ENCODE data around the gene ZNF23. TPM values are rescaled to one million over a fixed set of nuclear protein-coding genes. Genes with fewer than 3 reads are reported as not detected.
A peak's percentile ranks its signal among the peaks of the same experiment; 100 is the strongest.

The ZNF23 gene
- total RNA-seq, 4 donors from 2014 or later, result 5.5 to 14.4 (median 11.0) TPM

GRCh38 chr16:71491054-71491453 lies 29.0 kb upstream of the ZNF23 start:
- Histone ChIP-seq H3K27ac (no peak overlapping the region), H3K4me1 (no peaks in the 10 kb centered on the region), H3K36me3 (no peaks in the 10 kb centered on the region), H3K27me3 (no peaks in the 10 kb centered on the region), H3K9me3 (no peaks in the 10 kb centered on the region), H3K4me3 (no peak overlapping the region)
- DNase-seq (ENCODE audit: low spot score in 2 of 2), result no peak
- TF ChIP-seq EP300 (IDR thresholded peaks at IDR 0.05) (no peak), CTCF (IDR thresholded peaks at IDR 0.05) (no peak), POLR2A (IDR thresholded peaks at IDR 0.05) (no peak)
- 62 to 63% methylated on average over 3 of the region's 3 CpGs for WGBS, 2 donors

- no peak for DNase-seq (ENCODE audit: low spot score in 2 of 2)
- Histone ChIP-seq H3K4me3 (no peak overlapping the region), H3K27me3 (no peaks in the 10 kb centered on the region), H3K36me3 (no peaks in the 10 kb centered on the region), H3K27ac (no peak overlapping the region), H3K4me1 (no peaks in the 10 kb centered on the region), H3K9me3 (no peaks in the 10 kb centered on the region)
- TF ChIP-seq EP300 (IDR thresholded peaks at IDR 0.05) (no peak), POLR2A (IDR thresholded peaks at IDR 0.05) (no peak), CTCF (IDR thresholded peaks at IDR 0.05) (no peak)
Measured at GRCh38 chr16:71490361-71490760, 28.3 kb upstream of the ZNF23 start.

- no peak within 1 kb of the TSS for H3K27ac ChIP-seq
- no peaks in the 10 kb centered on the region for H3K36me3 ChIP-seq
- H3K4me3 ChIP-seq, result no peak within 1 kb of the TSS
- peaks cover 0 to 4% (median 2%) of the 10 kb centered on the region in 4 donors for H3K4me1 ChIP-seq
- 89 to 90% methylated on average over 22 of the region's 22 CpGs for WGBS, 2 donors
- no peaks in the 10 kb centered on the region for H3K9me3 ChIP-seq
- TF ChIP-seq POLR2A (IDR thresholded peaks at IDR 0.05) (no peak), EP300 (IDR thresholded peaks at IDR 0.05) (no peak), CTCF (IDR thresholded peaks at IDR 0.05) (no peak)
- DNase-seq (ENCODE audit: low spot score in 2 of 2), result no peak
- H3K27me3 ChIP-seq, result no peaks in the 10 kb centered on the region
Measured at GRCh38 chr16:71489122-71489521, 27.1 kb upstream of the ZNF23 start, which contains the start of gene ZNF19. Gene ZNF19 (minus strand): TSS chr16:71489324. CDS start chr16:71482114, 7,210 bp downstream.

GRCh38 chr16:71484006-71484893 lies 22.2 kb upstream of the ZNF23 start:
- peak overlapping the region; percentile 56 to 87 (median 74) for H3K4me3 ChIP-seq
- TF ChIP-seq EP300 (IDR thresholded peaks at IDR 0.05) (peak; percentile 91 to 94), POLR2A (IDR thresholded peaks at IDR 0.05) (peak; percentile 45 to 65), CTCF (IDR thresholded peaks at IDR 0.05) (peak in 1 of 5 experiments; percentile 21)
- peak; percentile 68 to 83 for DNase-seq (ENCODE audit: low spot score in 2 of 2)
- peaks cover 0 to 16% (median 0%) of the 10 kb centered on the region in 3 donors for H3K36me3 ChIP-seq
- H3K27ac ChIP-seq, result peak overlapping the region; percentile 66 to 98 (median 96)
- no peaks in the 10 kb centered on the region for H3K27me3 ChIP-seq
- 1 to 2% methylated on average over 42 to 44 of the region's 44 CpGs for WGBS, 2 donors
- no peaks in the 10 kb centered on the region for H3K9me3 ChIP-seq
- peaks cover 0 to 17% (median 4%) of the 10 kb centered on the region in 4 donors for H3K4me1 ChIP-seq

- TF ChIP-seq POLR2A (IDR thresholded peaks at IDR 0.05) (no peak), EP300 (IDR thresholded peaks at IDR 0.05) (no peak), CTCF (IDR thresholded peaks at IDR 0.05) (no peak)
- H3K4me3 ChIP-seq, result no peak overlapping the region
- peaks cover 0 to 17% (median 4%) of the 10 kb centered on the region in 4 donors for H3K4me1 ChIP-seq
- peaks cover 0 to 31% (median 3%) of the 10 kb centered on the region in 3 donors for H3K36me3 ChIP-seq
- H3K27ac ChIP-seq, result no peak overlapping the region
- DNase-seq (ENCODE audit: low spot score in 2 of 2), result no peak
- H3K27me3 ChIP-seq, result no peaks in the 10 kb centered on the region
- no peaks in the 10 kb centered on the region for H3K9me3 ChIP-seq
- WGBS, 2 donors, result 84 to 89% methylated on average over 5 of the region's 5 CpGs
Measured at GRCh38 chr16:71482569-71482968, 20.5 kb upstream of the ZNF23 start.
